ENCODE data around the gene PPFIA2. TPM values are rescaled to one million over a fixed set of nuclear protein-coding genes. Genes with fewer than 3 reads are reported as not detected.

The PPFIA2 gene
- total RNA-seq, 1 experiment from 2014 or later = not detected

DNA sequence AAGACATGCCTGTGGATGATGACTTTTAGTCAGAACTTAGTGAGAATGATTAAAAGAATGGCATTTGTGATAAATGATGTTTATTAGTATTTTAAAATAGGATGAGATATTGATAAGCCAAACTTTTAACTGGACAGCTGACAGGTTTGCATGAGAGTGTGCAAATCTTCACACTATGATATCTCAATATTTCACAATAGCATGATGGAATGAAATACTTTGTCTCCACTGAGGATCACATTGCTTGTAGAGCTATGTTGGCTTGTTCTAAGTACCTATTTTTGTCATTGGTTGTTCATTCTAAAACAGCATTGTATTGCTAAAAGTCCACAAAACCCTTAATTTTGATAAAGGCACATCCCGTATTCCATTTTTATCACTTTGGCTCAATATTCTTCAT lies 359.1 kb downstream of the PPFIA2 start:
- Mint-ChIP-seq H3K27ac (ENCODE audit: unreplicated experiment) (no peak overlapping the region), H3K27me3 (ENCODE audit: insufficient read depth, unreplicated experiment) (no peaks in the 10 kb centered on the region), H3K9me3 (ENCODE audit: unreplicated experiment) (no peaks in the 10 kb centered on the region), H3K36me3 (ENCODE audit: insufficient read depth, unreplicated experiment) (no peaks in the 10 kb centered on the region), H3K4me1 (ENCODE audit: low read depth, unreplicated experiment) (no peaks in the 10 kb centered on the region), H3K4me3 (ENCODE audit: unreplicated experiment) (no peak overlapping the region)
- no peaks in the 10 kb centered on the region for H3K36me3 ChIP-seq (ENCODE audit: control insufficient read depth, insufficient read depth, low read length)
- intact Hi-C loops (cut with micrococcal nuclease; ENCODE audit: unreplicated experiment) = no loop called here
- ChIA-PET POLR2A (no interaction called here), CTCF (no interaction called here)
- H3K4me1 ChIP-seq = no peaks in the 10 kb centered on the region
- no TSS peak for BruUV-seq (replicated peaks)
- no peak for DNase-seq
- TF ChIP-seq, protein P1, sequence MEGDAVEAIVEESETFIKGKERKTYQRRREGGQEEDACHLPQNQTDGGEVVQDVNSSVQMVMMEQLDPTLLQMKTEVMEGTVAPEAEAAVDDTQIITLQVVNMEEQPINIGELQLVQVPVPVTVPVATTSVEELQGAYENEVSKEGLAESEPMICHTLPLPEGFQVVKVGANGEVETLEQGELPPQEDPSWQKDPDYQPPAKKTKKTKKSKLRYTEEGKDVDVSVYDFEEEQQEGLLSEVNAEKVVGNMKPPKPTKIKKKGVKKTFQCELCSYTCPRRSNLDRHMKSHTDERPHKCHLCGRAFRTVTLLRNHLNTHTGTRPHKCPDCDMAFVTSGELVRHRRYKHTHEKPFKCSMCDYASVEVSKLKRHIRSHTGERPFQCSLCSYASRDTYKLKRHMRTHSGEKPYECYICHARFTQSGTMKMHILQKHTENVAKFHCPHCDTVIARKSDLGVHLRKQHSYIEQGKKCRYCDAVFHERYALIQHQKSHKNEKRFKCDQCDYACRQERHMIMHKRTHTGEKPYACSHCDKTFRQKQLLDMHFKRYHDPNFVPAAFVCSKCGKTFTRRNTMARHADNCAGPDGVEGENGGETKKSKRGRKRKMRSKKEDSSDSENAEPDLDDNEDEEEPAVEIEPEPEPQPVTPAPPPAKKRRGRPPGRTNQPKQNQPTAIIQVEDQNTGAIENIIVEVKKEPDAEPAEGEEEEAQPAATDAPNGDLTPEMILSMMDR (IDR thresholded peaks at IDR 0.05; ENCODE audit: insufficient read depth in 1 of 2, low read depth in 1 of 2, low read length in 1 of 2, severe bottlenecking in 1 of 2, unreplicated experiment in 1 of 2) = no peak
- H3K27me3 ChIP-seq (replicated peaks; ENCODE audit: control insufficient read depth, insufficient read depth, low read length) = no peaks in the 10 kb centered on the region
- H3K9me3 ChIP-seq = no peaks in the 10 kb centered on the region
- H3K4me3 ChIP-seq (ENCODE audit: low read depth, low read length) = no peak overlapping the region

DNA sequence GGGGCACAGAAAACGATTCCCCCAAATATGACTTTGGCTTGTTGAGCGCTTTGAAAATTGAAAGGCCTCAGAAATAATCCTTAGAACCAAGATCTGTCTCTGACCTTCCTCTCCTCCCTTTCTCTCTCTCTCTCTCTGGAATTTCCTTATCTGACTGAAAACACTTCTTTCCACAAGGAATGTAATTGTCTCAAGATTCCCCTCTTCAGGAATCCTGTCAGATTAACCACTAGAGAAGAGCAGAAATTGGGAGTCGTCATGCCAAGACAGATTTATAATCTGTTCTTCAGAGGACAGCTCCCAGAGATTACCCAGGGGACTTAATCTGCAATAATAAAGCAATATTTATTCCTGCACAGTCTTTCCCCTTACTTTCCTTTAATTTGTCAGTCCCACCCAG lies 363.7 kb downstream of the PPFIA2 start:
- POLR2A ChIA-PET = no interaction called here
- Mint-ChIP-seq H3K36me3 (ENCODE audit: insufficient read depth, unreplicated experiment) (no peaks in the 10 kb centered on the region), H3K9me3 (ENCODE audit: unreplicated experiment) (no peaks in the 10 kb centered on the region), H3K4me3 (ENCODE audit: unreplicated experiment) (no peak overlapping the region), H3K27me3 (ENCODE audit: insufficient read depth, unreplicated experiment) (no peaks in the 10 kb centered on the region), H3K4me1 (ENCODE audit: low read depth, unreplicated experiment) (no peaks in the 10 kb centered on the region), H3K27ac (ENCODE audit: unreplicated experiment) (no peak overlapping the region)
- Histone ChIP-seq H3K27me3 (replicated peaks; ENCODE audit: control insufficient read depth, insufficient read depth, low read length) (no peaks in the 10 kb centered on the region), H3K4me1 (no peaks in the 10 kb centered on the region), H3K4me3 (ENCODE audit: low read depth, low read length) (no peak overlapping the region), H3K9me3 (no peaks in the 10 kb centered on the region), H3K36me3 (ENCODE audit: control insufficient read depth, insufficient read depth, low read length) (no peaks in the 10 kb centered on the region)
- no TSS peak for BruUV-seq (replicated peaks)
- DNase-seq = no peak
- TF ChIP-seq, protein P1 (IDR thresholded peaks at IDR 0.05; ENCODE audit: insufficient read depth in 1 of 2, low read depth in 1 of 2, low read length in 1 of 2, severe bottlenecking in 1 of 2, unreplicated experiment in 1 of 2) = no peak
- CTCF ChIA-PET = no interaction called here
- intact Hi-C loops (cut with micrococcal nuclease; ENCODE audit: unreplicated experiment) = no loop called here

DNA sequence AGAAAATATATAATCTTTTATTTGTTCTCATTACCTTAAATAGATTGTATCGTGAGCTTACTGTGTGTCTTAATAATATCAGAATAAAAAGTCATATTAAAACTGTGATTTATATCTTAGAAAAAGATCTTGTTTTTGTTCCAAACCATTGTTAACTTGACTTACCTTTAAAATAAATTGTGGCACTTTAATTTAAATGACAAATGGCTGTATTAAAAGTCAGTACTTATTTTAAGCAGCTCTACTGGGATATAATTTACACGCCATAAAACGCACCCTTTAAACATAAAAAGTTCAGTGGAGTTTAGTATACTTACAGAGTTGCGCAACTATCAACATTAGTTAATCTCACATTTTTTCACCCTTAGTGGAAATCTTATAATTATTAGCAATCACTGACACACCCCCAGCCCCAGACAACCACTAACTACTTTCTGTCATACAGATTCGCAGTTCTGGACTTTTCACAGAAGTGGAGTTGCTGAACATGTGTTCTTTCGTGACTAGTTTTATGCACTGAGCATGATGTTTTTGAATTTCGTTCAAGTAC lies 369.5 kb downstream of the PPFIA2 start:
- no peaks in the 10 kb centered on the region for H3K36me3 ChIP-seq (ENCODE audit: control insufficient read depth, insufficient read depth, low read length)
- H3K4me1 ChIP-seq = no peaks in the 10 kb centered on the region
- Mint-ChIP-seq H3K27ac (ENCODE audit: unreplicated experiment) (no peak overlapping the region), H3K27me3 (ENCODE audit: insufficient read depth, unreplicated experiment) (no peaks in the 10 kb centered on the region), H3K4me3 (ENCODE audit: unreplicated experiment) (no peak overlapping the region), H3K36me3 (ENCODE audit: insufficient read depth, unreplicated experiment) (no peaks in the 10 kb centered on the region), H3K4me1 (ENCODE audit: low read depth, unreplicated experiment) (no peaks in the 10 kb centered on the region), H3K9me3 (ENCODE audit: unreplicated experiment) (no peaks in the 10 kb centered on the region)
- intact Hi-C loops (cut with micrococcal nuclease; ENCODE audit: unreplicated experiment) = no loop called here
- H3K27me3 ChIP-seq (replicated peaks; ENCODE audit: control insufficient read depth, insufficient read depth, low read length) = no peaks in the 10 kb centered on the region
- ChIA-PET CTCF (no interaction called here), POLR2A (no interaction called here)
- no peaks in the 10 kb centered on the region for H3K9me3 ChIP-seq
- no peak for DNase-seq
- BruUV-seq (replicated peaks) = no TSS peak
- no peak overlapping the region for H3K4me3 ChIP-seq (ENCODE audit: low read depth, low read length)
- TF ChIP-seq, protein P1 (IDR thresholded peaks at IDR 0.05; ENCODE audit: insufficient read depth in 1 of 2, low read depth in 1 of 2, low read length in 1 of 2, severe bottlenecking in 1 of 2, unreplicated experiment in 1 of 2) = no peak
